CD14-positive monocyte (primary cell): Measurements from ENCODE around the gene LDLRAD4. TPM values are rescaled to one million over a fixed set of nuclear protein-coding genes. Genes with fewer than 3 reads are reported as not detected.

Experiments
- DNase-seq, 3 donors: peaks; one replicate each; pipeline ENCODE4 v3.0.0-alpha.2; 2011 to 2022
- H2AFZ ChIP-seq: 2 replicates; pipeline ENCODE4 v1.6.0; 2012; ENCODE audit warnings: mild to moderate bottlenecking, low read depth, low read length, inconsistent platforms; ENCODE audit not compliant: insufficient read depth, poor library complexity, severe bottlenecking
- H3K27ac ChIP-seq, 2 donors: 1 replicate in 1 of 2; 2 replicates in 1 of 2; pipeline ENCODE4 v1.5.1; 2012 to 2013; ENCODE audit warnings: low read length in 2 of 2, control low read depth in 1 of 2, inconsistent platforms in 1 of 2, low read depth in 1 of 2, mild to moderate bottlenecking in 1 of 2
- H3K27me3 ChIP-seq, 2 donors: one replicate each; pipeline versions ENCODE4 v1.6.0 to v1.6.1; 2011 to 2013; ENCODE audit warnings: low read length in 2 of 2; ENCODE audit not compliant: control insufficient read depth in 2 of 2, insufficient read depth in 2 of 2
- H3K36me3 ChIP-seq, 2 donors: replicated peaks in 1 of 2; 1 replicate in 1 of 2; 2 replicates in 1 of 2; pipeline versions ENCODE4 v1.5.1 to v1.6.1; 2012 to 2013; ENCODE audit warnings: low read length in 2 of 2, control low read depth in 1 of 2, inconsistent platforms in 1 of 2, mild to moderate bottlenecking in 1 of 2; ENCODE audit not compliant: insufficient read depth in 2 of 2, control insufficient read depth in 1 of 2
- H3K4me1 ChIP-seq, 2 donors: 1 replicate in 1 of 2; 2 replicates in 1 of 2; pipeline versions ENCODE4 v1.5.1 to v1.6.1; 2012 to 2013; ENCODE audit warnings: low read length in 2 of 2, control low read depth in 1 of 2, inconsistent platforms in 1 of 2, mild to moderate bottlenecking in 1 of 2, moderate library complexity in 1 of 2; ENCODE audit not compliant: insufficient read depth in 2 of 2, control insufficient read depth in 1 of 2
- H3K4me2 ChIP-seq: replicated peaks from 2 replicates; pipeline ENCODE3; 2012; ENCODE audit warnings: low read length, moderate library complexity, mild to moderate bottlenecking; ENCODE audit not compliant: poor library complexity, severe bottlenecking; ENCODE audit errors: extremely low read depth
- H3K4me3 ChIP-seq, 3 experiments: fragments of 200-600 bp in 1 of 3; sonication (generic) in 1 of 3; replicated peaks in 1 of 3; 1 replicate in 2 of 3; 2 replicates in 1 of 3; pipeline ENCODE4 v1.5.1; 2011 to 2013; ENCODE audit warnings: low read length in 3 of 3, mild to moderate bottlenecking in 3 of 3, control low read depth in 2 of 3, low read depth in 2 of 3, inconsistent platforms in 1 of 3, moderate library complexity in 1 of 3
- H3K79me2 ChIP-seq: 2 replicates; pipeline ENCODE4 v1.6.0; 2012; ENCODE audit warnings: mild to moderate bottlenecking, control low read depth, inconsistent platforms, low read length, moderate library complexity; ENCODE audit not compliant: insufficient read depth
- H3K9ac ChIP-seq: 2 replicates; pipeline ENCODE4 v1.6.0; 2017; ENCODE audit warnings: low read length, mild to moderate bottlenecking; ENCODE audit not compliant: insufficient read depth, poor library complexity, severe bottlenecking
- H3K9me3 ChIP-seq, 2 donors: replicated peaks in 1 of 2; 1 replicate in 1 of 2; 2 replicates in 1 of 2; pipeline versions ENCODE4 v1.5.1 to v1.6.1; 2012 to 2013; ENCODE audit warnings: low read length in 2 of 2, control low read depth in 1 of 2; ENCODE audit not compliant: control insufficient read depth in 1 of 2, insufficient read depth in 1 of 2
- H4K20me1 ChIP-seq: 2 replicates; pipeline ENCODE4 v1.6.0; 2012; ENCODE audit warnings: mild to moderate bottlenecking, low read length, control low read depth, moderate library complexity; ENCODE audit not compliant: insufficient read depth
- H3K27ac Mint-ChIP-seq, 7 donors: one replicate each; pipeline ENCODE4 v1.8.0; 2020; ENCODE audit warnings: mild to moderate bottlenecking in 7 of 7, mixed read lengths in 7 of 7, moderate library complexity in 6 of 7, inconsistent platforms in 2 of 7
- H3K27me3 Mint-ChIP-seq, 3 donors: one replicate each; pipeline ENCODE4 v1.8.0; 2021 to 2022; ENCODE audit warnings: low read depth in 3 of 3, mild to moderate bottlenecking in 3 of 3, mixed read lengths in 3 of 3, moderate library complexity in 3 of 3, inconsistent platforms in 1 of 3
- H3K36me3 Mint-ChIP-seq, 2 donors: one replicate each; pipeline ENCODE4 v1.8.0; 2020; ENCODE audit warnings: mixed read lengths in 2 of 2, inconsistent platforms in 1 of 2, mild to moderate bottlenecking in 1 of 2
- H3K4me1 Mint-ChIP-seq: one replicate; pipeline ENCODE4 v1.8.0; 2020; ENCODE audit warnings: mild to moderate bottlenecking, mixed read lengths
- H3K4me3 Mint-ChIP-seq, 2 donors: one replicate each; pipeline ENCODE4 v1.8.0; 2020; ENCODE audit warnings: mild to moderate bottlenecking in 2 of 2, mixed read lengths in 2 of 2, moderate library complexity in 1 of 2
- H3K9me3 Mint-ChIP-seq, 7 donors: one replicate each; pipeline ENCODE4 v1.8.0; 2020 to 2022; ENCODE audit warnings: mixed read lengths in 7 of 7, mild to moderate bottlenecking in 6 of 7, moderate library complexity in 6 of 7, inconsistent platforms in 2 of 7
- WGBS: methylation state at CpG from one replicate; pipeline ENCODE4 v1.1.5; 2013; ENCODE audit warnings: missing lambda C conversion rate; ENCODE audit not compliant: insufficient coverage; 5-methylcytosine and 5-hydroxymethylcytosine counted together
- intact Hi-C, 2 donors: fragments of 100-400 bp; cut with micrococcal nuclease; formaldehyde crosslinking; loops; one replicate each; pipeline versions ENCODE4 v1.15.0 to v1.15.1; 2023
- polyA plus RNA-seq, 3 donors: library from polyadenylated mRNA; depleted of rRNA in 1 of 3; unstranded in 2 of 3; stranded (reverse) in 1 of 3; fragments of 300-500 nt in 2 of 3; fragments of >200 nt in 1 of 3; fragmentation: Illumina TruSeq in 2 of 3; gene quantifications; 1 replicate in 2 of 3; 2 replicates in 1 of 3; pipeline ENCODE4 v1.2.3, GENCODE V29; 2012 to 2021
- TF ChIP-seq, protein P1 (sequence below): fragments of 200-600 bp; IDR thresholded peaks from one replicate; pipeline ENCODE4 v1.8.0; 2022; ENCODE audit warnings: antibody characterized with exemption, mild to moderate bottlenecking

Gene LDLRAD4
- polyA plus RNA-seq, 3 donors, result 13.5 to 15.4 (median 13.8) TPM

DNA sequence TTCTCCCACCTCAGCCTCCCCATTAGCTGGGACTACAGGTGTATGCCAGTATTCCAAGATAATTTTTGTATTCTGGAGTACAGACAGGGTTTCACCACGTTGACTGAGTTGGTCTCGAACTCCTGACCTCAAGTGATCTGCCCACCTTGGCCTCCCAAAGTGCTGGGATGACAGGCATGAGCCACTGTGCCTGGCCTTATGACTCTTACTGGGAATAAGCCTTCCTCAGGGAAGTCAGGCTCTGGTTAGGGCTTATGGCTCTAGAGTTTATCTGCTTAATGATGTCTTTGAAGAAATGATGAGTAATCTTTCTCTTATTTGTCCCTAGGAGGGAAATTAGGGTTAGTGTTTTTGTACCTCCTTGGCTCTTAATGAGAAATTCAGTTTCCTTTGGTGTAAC lies 320.1 kb downstream of the LDLRAD4 start:
- Histone ChIP-seq H3K27me3 (no peaks in the 10 kb centered on the region), H3K4me2 (no peak overlapping the region), H3K9me3 (no peaks in the 10 kb centered on the region), H3K4me3 (no peak overlapping the region), H3K9ac (no peak overlapping the region), H4K20me1 (peaks cover 57% of the 10 kb centered on the region), H2AFZ (no peak overlapping the region), H3K4me1 (peaks cover 7 to 11% of the 10 kb centered on the region in 2 donors), H3K79me2 (no peaks in the 10 kb centered on the region), H3K27ac (no peak overlapping the region), H3K36me3 (peaks cover 0 to 11% of the 10 kb centered on the region in 2 donors)
- WGBS, result no CpG with 5 or more reads among the region's 2 CpGs
- no peak overlapping the region for H3K4me3 Mint-ChIP-seq
- H3K4me1 Mint-ChIP-seq, result peaks cover 24% of the 10 kb centered on the region
- no peak for DNase-seq
- H3K27ac Mint-ChIP-seq, result peak overlapping the region in 4 of 7 donors; percentile 19 to 54 (median 48)
- intact Hi-C loops, result loop anchor here in 1 of 2 donors (5.0 kb wide), 1 partner anchor 321 kb away; the partner anchor contains the start of gene LDLRAD4
- TF ChIP-seq, protein P1, sequence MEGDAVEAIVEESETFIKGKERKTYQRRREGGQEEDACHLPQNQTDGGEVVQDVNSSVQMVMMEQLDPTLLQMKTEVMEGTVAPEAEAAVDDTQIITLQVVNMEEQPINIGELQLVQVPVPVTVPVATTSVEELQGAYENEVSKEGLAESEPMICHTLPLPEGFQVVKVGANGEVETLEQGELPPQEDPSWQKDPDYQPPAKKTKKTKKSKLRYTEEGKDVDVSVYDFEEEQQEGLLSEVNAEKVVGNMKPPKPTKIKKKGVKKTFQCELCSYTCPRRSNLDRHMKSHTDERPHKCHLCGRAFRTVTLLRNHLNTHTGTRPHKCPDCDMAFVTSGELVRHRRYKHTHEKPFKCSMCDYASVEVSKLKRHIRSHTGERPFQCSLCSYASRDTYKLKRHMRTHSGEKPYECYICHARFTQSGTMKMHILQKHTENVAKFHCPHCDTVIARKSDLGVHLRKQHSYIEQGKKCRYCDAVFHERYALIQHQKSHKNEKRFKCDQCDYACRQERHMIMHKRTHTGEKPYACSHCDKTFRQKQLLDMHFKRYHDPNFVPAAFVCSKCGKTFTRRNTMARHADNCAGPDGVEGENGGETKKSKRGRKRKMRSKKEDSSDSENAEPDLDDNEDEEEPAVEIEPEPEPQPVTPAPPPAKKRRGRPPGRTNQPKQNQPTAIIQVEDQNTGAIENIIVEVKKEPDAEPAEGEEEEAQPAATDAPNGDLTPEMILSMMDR, result no peak
- H3K36me3 Mint-ChIP-seq, result peaks cover 16 to 25% of the 10 kb centered on the region in 2 donors
- H3K9me3 Mint-ChIP-seq, result no peaks in the 10 kb centered on the region
- H3K27me3 Mint-ChIP-seq, result peaks cover 0 to 2% (median 0%) of the 10 kb centered on the region in 3 donors

DNA sequence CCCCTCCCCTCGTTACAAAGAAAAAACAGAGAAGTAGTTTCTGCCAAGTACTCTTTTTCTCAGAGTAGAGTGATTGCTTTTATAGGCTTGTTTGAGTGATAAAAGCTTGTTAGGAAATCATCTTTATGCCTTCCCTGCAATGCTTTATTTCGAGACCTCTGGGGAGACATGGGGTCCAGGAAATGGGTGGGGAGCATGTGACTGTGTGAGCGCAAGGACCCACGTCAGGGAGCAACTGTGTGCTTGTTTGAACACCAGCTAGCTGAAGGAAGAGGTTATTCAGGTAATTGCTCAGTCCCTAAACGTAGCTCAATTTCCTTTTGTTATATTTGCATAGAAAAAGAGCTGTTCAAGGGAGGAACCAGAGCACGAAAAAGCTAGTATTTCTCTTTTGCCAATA lies 320.5 kb downstream of the LDLRAD4 start:
- H3K36me3 ChIP-seq, result peaks cover 3 to 11% of the 10 kb centered on the region in 2 donors
- intact Hi-C loops, result loop anchor here in 1 of 2 donors (5.0 kb wide), 1 partner anchor 322 kb away; the partner anchor contains the start of gene LDLRAD4
- no peak overlapping the region for H2AFZ ChIP-seq
- no peak overlapping the region for H3K27ac ChIP-seq
- peak overlapping the region in 5 of 7 donors; percentile 19 to 82 (median 48) for H3K27ac Mint-ChIP-seq
- H3K4me3 Mint-ChIP-seq, result peak overlapping the region in 1 of 2 donors; percentile 48
- peaks cover 52% of the 10 kb centered on the region for H4K20me1 ChIP-seq
- no peak overlapping the region for H3K9ac ChIP-seq
- peaks cover 24% of the 10 kb centered on the region for H3K4me1 Mint-ChIP-seq
- peaks cover 0 to 2% (median 0%) of the 10 kb centered on the region in 3 donors for H3K27me3 Mint-ChIP-seq
- no peak overlapping the region for H3K4me2 ChIP-seq
- TF ChIP-seq, protein P1, result no peak
- DNase-seq, result no peak
- peaks cover 21 to 27% of the 10 kb centered on the region in 2 donors for H3K36me3 Mint-ChIP-seq
- H3K79me2 ChIP-seq, result no peaks in the 10 kb centered on the region
- WGBS, result 0% methylated on average over 1 of the region's 6 CpGs
- no peaks in the 10 kb centered on the region for H3K27me3 ChIP-seq
- H3K4me3 ChIP-seq, result no peak overlapping the region
- H3K9me3 Mint-ChIP-seq, result no peaks in the 10 kb centered on the region
- H3K9me3 ChIP-seq, result no peaks in the 10 kb centered on the region
- peaks cover 7 to 11% of the 10 kb centered on the region in 2 donors for H3K4me1 ChIP-seq
